CD14-positive monocyte (primary cell): ENCODE results near the gene SAMSN1. TPM values are rescaled to one million over a fixed set of nuclear protein-coding genes. Genes with fewer than 3 reads are reported as not detected.

ENCODE experiments used
- DNase-seq, 3 donors: peaks; one replicate each; pipeline ENCODE4 v3.0.0-alpha.2; 2011 to 2022
- H2AFZ ChIP-seq: 2 replicates; pipeline ENCODE4 v1.6.0; 2012; ENCODE audit warnings: mild to moderate bottlenecking, low read depth, low read length, inconsistent platforms; ENCODE audit not compliant: insufficient read depth, poor library complexity, severe bottlenecking
- H3K27ac ChIP-seq, 2 donors: 1 replicate in 1 of 2; 2 replicates in 1 of 2; pipeline ENCODE4 v1.5.1; 2012 to 2013; ENCODE audit warnings: low read length in 2 of 2, control low read depth in 1 of 2, inconsistent platforms in 1 of 2, low read depth in 1 of 2, mild to moderate bottlenecking in 1 of 2
- H3K27me3 ChIP-seq, 2 donors: one replicate each; pipeline versions ENCODE4 v1.6.0 to v1.6.1; 2011 to 2013; ENCODE audit warnings: low read length in 2 of 2; ENCODE audit not compliant: control insufficient read depth in 2 of 2, insufficient read depth in 2 of 2
- H3K36me3 ChIP-seq, 2 donors: replicated peaks in 1 of 2; 1 replicate in 1 of 2; 2 replicates in 1 of 2; pipeline versions ENCODE4 v1.5.1 to v1.6.1; 2012 to 2013; ENCODE audit warnings: low read length in 2 of 2, control low read depth in 1 of 2, inconsistent platforms in 1 of 2, mild to moderate bottlenecking in 1 of 2; ENCODE audit not compliant: insufficient read depth in 2 of 2, control insufficient read depth in 1 of 2
- H3K4me1 ChIP-seq, 2 donors: 1 replicate in 1 of 2; 2 replicates in 1 of 2; pipeline versions ENCODE4 v1.5.1 to v1.6.1; 2012 to 2013; ENCODE audit warnings: low read length in 2 of 2, control low read depth in 1 of 2, inconsistent platforms in 1 of 2, mild to moderate bottlenecking in 1 of 2, moderate library complexity in 1 of 2; ENCODE audit not compliant: insufficient read depth in 2 of 2, control insufficient read depth in 1 of 2
- H3K4me2 ChIP-seq: replicated peaks from 2 replicates; pipeline ENCODE3; 2012; ENCODE audit warnings: low read length, moderate library complexity, mild to moderate bottlenecking; ENCODE audit not compliant: poor library complexity, severe bottlenecking; ENCODE audit errors: extremely low read depth
- H3K4me3 ChIP-seq, 3 experiments: fragments of 200-600 bp in 1 of 3; sonication (generic) in 1 of 3; replicated peaks in 1 of 3; 1 replicate in 2 of 3; 2 replicates in 1 of 3; pipeline ENCODE4 v1.5.1; 2011 to 2013; ENCODE audit warnings: low read length in 3 of 3, mild to moderate bottlenecking in 3 of 3, control low read depth in 2 of 3, low read depth in 2 of 3, inconsistent platforms in 1 of 3, moderate library complexity in 1 of 3
- H3K79me2 ChIP-seq: 2 replicates; pipeline ENCODE4 v1.6.0; 2012; ENCODE audit warnings: mild to moderate bottlenecking, control low read depth, inconsistent platforms, low read length, moderate library complexity; ENCODE audit not compliant: insufficient read depth
- H3K9ac ChIP-seq: 2 replicates; pipeline ENCODE4 v1.6.0; 2017; ENCODE audit warnings: low read length, mild to moderate bottlenecking; ENCODE audit not compliant: insufficient read depth, poor library complexity, severe bottlenecking
- H3K9me3 ChIP-seq, 2 donors: replicated peaks in 1 of 2; 1 replicate in 1 of 2; 2 replicates in 1 of 2; pipeline versions ENCODE4 v1.5.1 to v1.6.1; 2012 to 2013; ENCODE audit warnings: low read length in 2 of 2, control low read depth in 1 of 2; ENCODE audit not compliant: control insufficient read depth in 1 of 2, insufficient read depth in 1 of 2
- H4K20me1 ChIP-seq: 2 replicates; pipeline ENCODE4 v1.6.0; 2012; ENCODE audit warnings: mild to moderate bottlenecking, low read length, control low read depth, moderate library complexity; ENCODE audit not compliant: insufficient read depth
- H3K27ac Mint-ChIP-seq, 7 donors: one replicate each; pipeline ENCODE4 v1.8.0; 2020; ENCODE audit warnings: mild to moderate bottlenecking in 7 of 7, mixed read lengths in 7 of 7, moderate library complexity in 6 of 7, inconsistent platforms in 2 of 7
- H3K27me3 Mint-ChIP-seq, 3 donors: one replicate each; pipeline ENCODE4 v1.8.0; 2021 to 2022; ENCODE audit warnings: low read depth in 3 of 3, mild to moderate bottlenecking in 3 of 3, mixed read lengths in 3 of 3, moderate library complexity in 3 of 3, inconsistent platforms in 1 of 3
- H3K36me3 Mint-ChIP-seq, 2 donors: one replicate each; pipeline ENCODE4 v1.8.0; 2020; ENCODE audit warnings: mixed read lengths in 2 of 2, inconsistent platforms in 1 of 2, mild to moderate bottlenecking in 1 of 2
- H3K4me1 Mint-ChIP-seq: one replicate; pipeline ENCODE4 v1.8.0; 2020; ENCODE audit warnings: mild to moderate bottlenecking, mixed read lengths
- H3K4me3 Mint-ChIP-seq, 2 donors: one replicate each; pipeline ENCODE4 v1.8.0; 2020; ENCODE audit warnings: mild to moderate bottlenecking in 2 of 2, mixed read lengths in 2 of 2, moderate library complexity in 1 of 2
- H3K9me3 Mint-ChIP-seq, 7 donors: one replicate each; pipeline ENCODE4 v1.8.0; 2020 to 2022; ENCODE audit warnings: mixed read lengths in 7 of 7, mild to moderate bottlenecking in 6 of 7, moderate library complexity in 6 of 7, inconsistent platforms in 2 of 7
- WGBS: methylation state at CpG from one replicate; pipeline ENCODE4 v1.1.5; 2013; ENCODE audit warnings: missing lambda C conversion rate; ENCODE audit not compliant: insufficient coverage; 5-methylcytosine and 5-hydroxymethylcytosine counted together
- intact Hi-C, 2 donors: fragments of 100-400 bp; cut with micrococcal nuclease; formaldehyde crosslinking; loops; one replicate each; pipeline versions ENCODE4 v1.15.0 to v1.15.1; 2023
- polyA plus RNA-seq, 3 donors: library from polyadenylated mRNA; depleted of rRNA in 1 of 3; unstranded in 2 of 3; stranded (reverse) in 1 of 3; fragments of 300-500 nt in 2 of 3; fragments of >200 nt in 1 of 3; fragmentation: Illumina TruSeq in 2 of 3; gene quantifications; 1 replicate in 2 of 3; 2 replicates in 1 of 3; pipeline ENCODE4 v1.2.3, GENCODE V29; 2012 to 2021
- TF ChIP-seq, protein P1 (sequence below): fragments of 200-600 bp; IDR thresholded peaks from one replicate; pipeline ENCODE4 v1.8.0; 2022; ENCODE audit warnings: antibody characterized with exemption, mild to moderate bottlenecking

The SAMSN1 gene
- polyA plus RNA-seq, 3 donors, result 20.9 to 38.6 (median 31.0) TPM

DNA sequence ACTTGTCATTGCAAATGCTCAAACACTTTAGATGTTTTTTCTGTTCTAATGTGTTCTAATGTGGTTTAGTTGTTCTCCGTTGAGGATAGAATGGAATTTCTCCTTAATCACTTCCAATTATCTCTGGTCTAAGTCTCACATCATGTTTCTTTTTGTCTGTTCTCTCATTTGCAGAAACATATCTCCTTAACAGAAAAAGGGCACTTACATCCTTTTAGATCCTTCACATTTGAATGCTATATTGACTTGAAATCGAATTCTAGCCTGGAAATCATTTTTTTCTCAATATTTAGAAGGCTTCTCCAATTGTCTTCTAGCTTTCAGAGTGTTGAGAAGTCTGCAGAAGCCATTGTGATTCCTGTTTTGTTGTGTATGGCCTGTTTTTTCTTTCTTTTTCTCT is 7.3 kb upstream of the SAMSN1 start:
- TF ChIP-seq, protein P1, sequence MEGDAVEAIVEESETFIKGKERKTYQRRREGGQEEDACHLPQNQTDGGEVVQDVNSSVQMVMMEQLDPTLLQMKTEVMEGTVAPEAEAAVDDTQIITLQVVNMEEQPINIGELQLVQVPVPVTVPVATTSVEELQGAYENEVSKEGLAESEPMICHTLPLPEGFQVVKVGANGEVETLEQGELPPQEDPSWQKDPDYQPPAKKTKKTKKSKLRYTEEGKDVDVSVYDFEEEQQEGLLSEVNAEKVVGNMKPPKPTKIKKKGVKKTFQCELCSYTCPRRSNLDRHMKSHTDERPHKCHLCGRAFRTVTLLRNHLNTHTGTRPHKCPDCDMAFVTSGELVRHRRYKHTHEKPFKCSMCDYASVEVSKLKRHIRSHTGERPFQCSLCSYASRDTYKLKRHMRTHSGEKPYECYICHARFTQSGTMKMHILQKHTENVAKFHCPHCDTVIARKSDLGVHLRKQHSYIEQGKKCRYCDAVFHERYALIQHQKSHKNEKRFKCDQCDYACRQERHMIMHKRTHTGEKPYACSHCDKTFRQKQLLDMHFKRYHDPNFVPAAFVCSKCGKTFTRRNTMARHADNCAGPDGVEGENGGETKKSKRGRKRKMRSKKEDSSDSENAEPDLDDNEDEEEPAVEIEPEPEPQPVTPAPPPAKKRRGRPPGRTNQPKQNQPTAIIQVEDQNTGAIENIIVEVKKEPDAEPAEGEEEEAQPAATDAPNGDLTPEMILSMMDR, result no peak
- Histone ChIP-seq H3K4me3 (no peak overlapping the region), H4K20me1 (no peaks in the 10 kb centered on the region), H3K9ac (no peak overlapping the region), H3K36me3 (no peaks in the 10 kb centered on the region), H3K9me3 (no peaks in the 10 kb centered on the region), H3K4me1 (peaks cover 34 to 39% of the 10 kb centered on the region in 2 donors), H3K27ac (no peak overlapping the region), H2AFZ (no peak overlapping the region), H3K79me2 (no peaks in the 10 kb centered on the region), H3K27me3 (no peaks in the 10 kb centered on the region), H3K4me2 (no peak overlapping the region)
- H3K4me1 Mint-ChIP-seq, result peaks cover 46% of the 10 kb centered on the region
- H3K4me3 Mint-ChIP-seq, result no peak overlapping the region
- no peak overlapping the region for H3K27ac Mint-ChIP-seq
- intact Hi-C loops, result no loop called here
- no peak for DNase-seq
- WGBS, result no CpG with 5 or more reads among the region's 2 CpGs
- H3K27me3 Mint-ChIP-seq, result no peaks in the 10 kb centered on the region
- no peaks in the 10 kb centered on the region for H3K36me3 Mint-ChIP-seq
- no peaks in the 10 kb centered on the region for H3K9me3 Mint-ChIP-seq

DNA sequence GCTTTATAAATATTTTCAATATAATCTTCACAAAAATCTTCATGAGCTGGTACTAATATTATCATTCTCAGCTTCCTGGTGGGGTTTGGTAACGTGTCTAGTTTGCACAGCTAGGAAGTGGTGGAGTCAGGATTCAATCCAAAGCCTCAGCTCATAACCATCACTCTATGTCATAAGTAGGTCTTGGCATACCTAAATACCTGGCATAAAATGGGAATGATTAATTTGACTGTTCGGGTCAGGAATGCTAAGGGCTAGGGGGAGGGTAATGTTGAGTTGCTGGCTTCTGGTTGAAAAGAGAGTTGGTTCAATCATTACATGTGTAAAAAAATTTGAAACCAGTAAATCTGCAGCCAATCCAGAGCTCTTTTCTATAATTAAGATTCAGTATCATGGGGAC is 5.6 kb upstream of the SAMSN1 start:
- H3K27me3 ChIP-seq, result no peaks in the 10 kb centered on the region
- Mint-ChIP-seq H3K36me3 (no peaks in the 10 kb centered on the region), H3K27me3 (no peaks in the 10 kb centered on the region), H3K4me3 (no peak overlapping the region), H3K4me1 (peaks cover 44% of the 10 kb centered on the region), H3K9me3 (no peaks in the 10 kb centered on the region), H3K27ac (no peak overlapping the region)
- no peak overlapping the region for H2AFZ ChIP-seq
- TF ChIP-seq, protein P1, result no peak
- no peaks in the 10 kb centered on the region for H3K9me3 ChIP-seq
- H4K20me1 ChIP-seq, result no peaks in the 10 kb centered on the region
- H3K4me3 ChIP-seq, result no peak overlapping the region
- H3K9ac ChIP-seq, result no peak overlapping the region
- intact Hi-C loops, result no loop called here
- no CpG with 5 or more reads among the region's 2 CpGs for WGBS
- H3K79me2 ChIP-seq, result peaks cover 3% of the 10 kb centered on the region
- no peak overlapping the region for H3K27ac ChIP-seq
- H3K4me1 ChIP-seq, result peaks cover 40 to 45% of the 10 kb centered on the region in 2 donors
- H3K4me2 ChIP-seq, result no peak overlapping the region
- H3K36me3 ChIP-seq, result no peaks in the 10 kb centered on the region
- no peak for DNase-seq
